ENCODE measurements around the gene TRPM6. TPM values are rescaled to one million over a fixed set of nuclear protein-coding genes. Genes with fewer than 3 reads are reported as not detected.

TRPM6 gene
- total and polyA plus RNA-seq, 2 experiments from 2014 or later = 0.23 to 0.87 TPM

DNA sequence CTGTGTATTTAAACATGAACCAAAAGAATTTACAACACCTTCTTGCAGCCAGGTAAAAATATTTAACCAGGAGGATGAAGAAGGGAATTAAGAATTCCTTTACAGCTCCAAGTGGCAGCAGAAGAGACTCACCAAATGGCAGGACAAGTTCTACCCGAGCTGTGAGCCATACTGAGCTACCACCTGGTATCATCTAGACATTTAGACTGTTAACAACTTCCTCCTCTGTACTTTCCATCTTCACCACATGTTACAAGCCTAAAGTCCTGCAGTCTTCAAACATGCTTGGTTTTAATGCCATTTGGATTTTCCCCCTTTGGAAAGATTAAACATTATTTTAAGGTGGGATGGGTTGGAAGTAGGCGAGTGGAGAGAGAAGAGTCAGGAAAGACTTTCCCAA, 190.2 kb downstream of the TRPM6 start:
- no peak overlapping the region for H3K27ac ChIP-seq (ENCODE audit: low read depth)
- H3K36me3 Mint-ChIP-seq (ENCODE audit: low read depth) = no peaks in the 10 kb centered on the region
- ATAC-seq (no peak), DNase-seq (ENCODE audit: low spot score) (no peak)
- H3K4me2 ChIP-seq = no peak overlapping the region
- H3K9me2 ChIP-seq (ENCODE audit: insufficient read depth) = 0 out of 2 replicates have a peak, but pooled peaks cover 4% of the 10 kb centered on the region
- no peaks in the 10 kb centered on the region for H3F3A ChIP-seq (replicated peaks; ENCODE audit: low read depth)
- no peak overlapping the region for H3K4me3 Mint-ChIP-seq
- H4K20me1 ChIP-seq (replicated peaks; ENCODE audit: insufficient read depth) = no peaks in the 10 kb centered on the region
- H3K79me2 ChIP-seq (replicated peaks; ENCODE audit: insufficient read depth) = no peaks in the 10 kb centered on the region
- no peak overlapping the region for H3K4me3 ChIP-seq
- H3K27me3 ChIP-seq (ENCODE audit: insufficient read depth) = no peaks in the 10 kb centered on the region
- H3K27ac Mint-ChIP-seq = no peak overlapping the region
- no peaks in the 10 kb centered on the region for H3K27me3 Mint-ChIP-seq (ENCODE audit: insufficient read depth, low read depth, poor library complexity)
- H3K36me3 ChIP-seq (ENCODE audit: insufficient read depth) = no peaks in the 10 kb centered on the region
- H3K9me3 Mint-ChIP-seq = no peaks in the 10 kb centered on the region
- no peak for TF ChIP-seq EZH2phosphoT487 (IDR thresholded peaks at IDR 0.05; ENCODE audit: unreplicated experiment)
- no peak for TF ChIP-seq ZNF114 (CRISPR knock-in tag; IDR thresholded peaks at IDR 0.05)
- TF ChIP-seq EZH2 (IDR thresholded peaks at IDR 0.05; ENCODE audit: low read depth, unreplicated experiment) = no peak
- TF ChIP-seq JUNB (IDR thresholded peaks at IDR 0.05; ENCODE audit: unreplicated experiment) = no peak
- TF ChIP-seq NANOG (IDR thresholded peaks at IDR 0.05; ENCODE audit: borderline replicate concordance) = no peak
- TF ChIP-seq POLR2AphosphoS5 (IDR thresholded peaks at IDR 0.05; ENCODE audit: low read depth) = no peak
- TF ChIP-seq CREB1 (CRISPR knock-in tag; IDR thresholded peaks at IDR 0.05; ENCODE audit: low read depth) = no peak
- TF ChIP-seq, protein P1, sequence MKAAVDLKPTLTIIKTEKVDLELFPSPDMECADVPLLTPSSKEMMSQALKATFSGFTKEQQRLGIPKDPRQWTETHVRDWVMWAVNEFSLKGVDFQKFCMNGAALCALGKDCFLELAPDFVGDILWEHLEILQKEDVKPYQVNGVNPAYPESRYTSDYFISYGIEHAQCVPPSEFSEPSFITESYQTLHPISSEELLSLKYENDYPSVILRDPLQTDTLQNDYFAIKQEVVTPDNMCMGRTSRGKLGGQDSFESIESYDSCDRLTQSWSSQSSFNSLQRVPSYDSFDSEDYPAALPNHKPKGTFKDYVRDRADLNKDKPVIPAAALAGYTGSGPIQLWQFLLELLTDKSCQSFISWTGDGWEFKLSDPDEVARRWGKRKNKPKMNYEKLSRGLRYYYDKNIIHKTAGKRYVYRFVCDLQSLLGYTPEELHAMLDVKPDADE (IDR thresholded peaks at IDR 0.05) = no peak
- TF ChIP-seq STAT1 (IDR thresholded peaks at IDR 0.05; ENCODE audit: unreplicated experiment) = no peak
- TF ChIP-seq ZNF331 (CRISPR knock-in tag; IDR thresholded peaks at IDR 0.05; ENCODE audit: low read depth) = no peak
- TF ChIP-seq, protein P2, sequence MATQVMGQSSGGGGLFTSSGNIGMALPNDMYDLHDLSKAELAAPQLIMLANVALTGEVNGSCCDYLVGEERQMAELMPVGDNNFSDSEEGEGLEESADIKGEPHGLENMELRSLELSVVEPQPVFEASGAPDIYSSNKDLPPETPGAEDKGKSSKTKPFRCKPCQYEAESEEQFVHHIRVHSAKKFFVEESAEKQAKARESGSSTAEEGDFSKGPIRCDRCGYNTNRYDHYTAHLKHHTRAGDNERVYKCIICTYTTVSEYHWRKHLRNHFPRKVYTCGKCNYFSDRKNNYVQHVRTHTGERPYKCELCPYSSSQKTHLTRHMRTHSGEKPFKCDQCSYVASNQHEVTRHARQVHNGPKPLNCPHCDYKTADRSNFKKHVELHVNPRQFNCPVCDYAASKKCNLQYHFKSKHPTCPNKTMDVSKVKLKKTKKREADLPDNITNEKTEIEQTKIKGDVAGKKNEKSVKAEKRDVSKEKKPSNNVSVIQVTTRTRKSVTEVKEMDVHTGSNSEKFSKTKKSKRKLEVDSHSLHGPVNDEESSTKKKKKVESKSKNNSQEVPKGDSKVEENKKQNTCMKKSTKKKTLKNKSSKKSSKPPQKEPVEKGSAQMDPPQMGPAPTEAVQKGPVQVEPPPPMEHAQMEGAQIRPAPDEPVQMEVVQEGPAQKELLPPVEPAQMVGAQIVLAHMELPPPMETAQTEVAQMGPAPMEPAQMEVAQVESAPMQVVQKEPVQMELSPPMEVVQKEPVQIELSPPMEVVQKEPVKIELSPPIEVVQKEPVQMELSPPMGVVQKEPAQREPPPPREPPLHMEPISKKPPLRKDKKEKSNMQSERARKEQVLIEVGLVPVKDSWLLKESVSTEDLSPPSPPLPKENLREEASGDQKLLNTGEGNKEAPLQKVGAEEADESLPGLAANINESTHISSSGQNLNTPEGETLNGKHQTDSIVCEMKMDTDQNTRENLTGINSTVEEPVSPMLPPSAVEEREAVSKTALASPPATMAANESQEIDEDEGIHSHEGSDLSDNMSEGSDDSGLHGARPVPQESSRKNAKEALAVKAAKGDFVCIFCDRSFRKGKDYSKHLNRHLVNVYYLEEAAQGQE (IDR thresholded peaks at IDR 0.05; ENCODE audit: unreplicated experiment) = no peak
- no peak for TF ChIP-seq ZNF462 (CRISPR knock-in tag; IDR thresholded peaks at IDR 0.05)
- no peak for TF ChIP-seq CTCF (conservative IDR thresholded peaks at IDR 0.05; ENCODE audit: low read depth in 2 of 2)
- H3K4me1 ChIP-seq (ENCODE audit: insufficient read depth) = no peaks in the 10 kb centered on the region
- H3K4me1 Mint-ChIP-seq = no peaks in the 10 kb centered on the region
- H2AFZ ChIP-seq = no peak overlapping the region
